OCI-M1 (cell line): ENCODE measurements around the gene ZNF575.

Experiments used
- DNase-seq: peaks from one replicate; lab custom pipeline; 2025; lab: John Stamatoyannopoulos, UW

The ZNF575 gene

DNA sequence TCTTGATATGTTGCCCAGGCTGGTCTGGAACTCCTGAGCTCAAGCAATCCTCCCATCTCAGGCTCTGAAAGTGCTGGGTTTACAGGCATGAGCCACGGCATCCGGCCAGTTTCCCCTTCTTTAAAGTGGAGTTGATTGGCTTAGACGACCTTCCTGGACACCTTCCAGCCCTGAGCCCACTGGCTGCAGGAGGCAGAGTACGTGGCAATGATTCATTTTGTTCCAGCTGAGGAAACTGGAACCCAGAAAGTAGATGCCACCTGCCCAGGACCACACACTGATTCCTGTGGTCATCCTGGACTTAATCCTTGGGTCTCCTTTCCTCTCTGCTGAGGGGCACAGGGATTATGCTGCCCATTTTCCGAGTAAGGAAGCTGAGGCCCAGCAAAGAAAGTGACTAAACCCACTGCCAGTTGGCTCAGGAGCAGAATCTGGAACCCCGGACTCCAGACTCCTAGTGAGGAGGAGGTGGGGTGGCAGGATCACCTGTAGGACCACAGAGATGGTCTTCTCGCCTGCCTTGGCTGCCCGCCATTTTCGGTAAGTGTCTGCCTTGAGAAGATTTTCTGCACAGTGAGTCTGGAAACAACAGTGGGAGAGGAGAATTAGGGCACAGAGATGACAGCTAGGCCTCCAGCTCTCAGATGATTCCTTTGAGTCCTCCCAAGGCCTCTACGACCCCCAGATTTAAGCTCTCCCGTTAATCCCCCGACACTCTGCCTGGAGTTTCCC is 41.6 kb downstream of the ZNF575 start:
- peak; percentile 47 for DNase-seq

DNA sequence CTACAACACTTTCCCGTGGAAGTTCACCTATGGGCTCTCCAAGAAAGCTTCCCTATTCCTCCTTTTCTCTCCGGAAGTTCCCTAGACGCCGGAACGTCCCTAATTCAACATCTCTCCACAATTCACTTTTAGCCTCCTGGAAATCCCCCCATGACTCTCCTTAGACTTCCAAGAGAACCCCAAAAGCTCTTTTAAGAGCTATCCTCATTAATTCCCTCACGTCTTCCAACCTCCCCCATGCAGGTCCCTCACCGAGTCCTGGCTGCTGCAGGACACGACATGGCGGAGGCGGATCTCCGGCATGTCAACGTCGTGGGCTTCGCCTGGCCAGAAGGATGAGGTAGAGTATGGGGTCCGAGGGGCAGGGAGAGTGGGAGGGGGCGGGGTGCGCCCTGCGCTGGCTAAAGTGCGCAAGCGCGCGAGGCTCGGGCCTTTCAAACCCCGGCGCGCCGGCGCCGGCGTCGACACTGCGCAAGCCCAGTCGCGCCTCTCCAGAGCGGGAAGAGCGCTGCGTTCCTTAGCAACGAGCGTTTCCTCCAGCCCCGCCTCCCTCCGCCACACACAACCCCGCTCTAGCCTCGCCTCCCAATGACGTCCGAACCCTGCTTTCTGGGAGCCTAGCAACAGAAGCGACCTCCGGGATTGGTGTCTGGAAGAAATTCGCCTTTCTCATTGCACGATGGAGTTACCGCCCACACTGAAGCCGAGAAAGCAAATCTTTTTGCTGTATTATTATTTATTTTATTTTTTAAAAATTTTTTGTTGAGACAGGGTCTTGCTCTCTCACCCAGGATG is 42.4 kb downstream of the ZNF575 start, which contains the start of the genes PINLYP and XRCC1:
Gene PINLYP (plus strand): TSS at position 646 of the 795 bp plus-strand sequence. CDS start 1,391 bp downstream, outside the sequence.
Gene XRCC1 (minus strand): TSS at position 372 of the 795 bp plus-strand sequence. CDS start 69 bp downstream, at position 303.
- peak; percentile 99 for DNase-seq

DNA sequence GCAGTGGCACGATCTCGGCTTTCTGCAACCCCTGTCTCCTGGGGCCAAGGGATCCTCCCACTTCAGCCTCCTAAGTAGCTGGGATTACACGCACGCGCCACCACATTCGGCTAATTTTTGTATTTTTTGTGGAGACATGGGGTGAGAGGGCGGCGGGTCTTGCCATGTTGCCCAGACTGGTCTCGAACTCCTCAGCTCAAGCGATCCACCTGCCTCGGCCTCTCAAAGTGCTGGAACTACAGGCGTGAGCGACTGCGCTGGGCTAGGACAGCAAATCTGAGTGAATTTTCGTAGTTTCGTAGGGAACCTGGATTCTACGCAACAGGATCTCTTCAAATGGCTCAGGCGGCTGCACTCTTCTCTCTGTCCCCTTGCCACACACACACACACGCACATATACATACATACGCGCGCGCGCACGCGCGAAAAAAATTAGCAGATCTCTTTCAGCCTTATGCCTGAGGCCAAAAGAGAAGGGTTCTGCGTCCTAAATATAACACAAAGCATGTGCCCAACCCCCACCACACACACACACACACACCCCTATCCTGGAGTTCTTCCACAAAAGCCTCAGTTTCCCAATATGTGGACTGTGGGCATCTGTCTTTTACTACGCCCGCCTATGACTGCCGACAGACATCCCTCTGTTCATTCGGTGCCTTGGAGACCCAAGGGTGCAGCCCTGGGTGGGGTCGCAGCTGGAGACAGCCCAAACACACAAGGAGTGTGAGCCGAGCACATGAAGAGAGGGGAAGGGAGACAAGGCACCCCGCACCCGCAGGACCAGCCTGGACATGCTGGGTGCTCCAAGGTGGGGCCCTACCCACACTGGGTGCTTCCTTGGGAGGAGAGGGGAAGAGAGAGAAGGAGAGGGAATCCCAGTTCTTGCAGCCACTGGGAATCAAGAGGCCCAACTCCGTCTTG is 43.2 kb downstream of the ZNF575 start:
- DNase-seq: no peak

DNA sequence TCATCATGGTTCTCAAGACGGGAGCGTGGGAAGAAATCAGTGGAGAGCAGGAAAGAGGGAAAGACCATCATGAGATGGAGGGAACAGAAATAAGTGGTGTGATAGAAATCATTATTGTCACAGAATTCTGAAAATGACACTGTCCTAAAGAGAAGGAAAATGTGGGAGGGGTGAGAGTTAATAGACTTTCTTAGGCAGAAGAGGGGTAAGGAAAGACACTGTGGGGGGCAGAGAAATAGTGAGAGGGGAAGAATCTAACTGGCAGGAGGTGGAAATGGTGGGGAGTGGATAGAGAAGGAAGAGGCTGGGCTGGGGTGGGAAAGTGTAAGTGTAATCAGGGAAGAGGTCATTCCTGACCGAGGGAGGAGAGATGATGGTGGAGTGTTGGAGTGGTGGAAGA is 45.8 kb downstream of the ZNF575 start:
- no peak for DNase-seq

DNA sequence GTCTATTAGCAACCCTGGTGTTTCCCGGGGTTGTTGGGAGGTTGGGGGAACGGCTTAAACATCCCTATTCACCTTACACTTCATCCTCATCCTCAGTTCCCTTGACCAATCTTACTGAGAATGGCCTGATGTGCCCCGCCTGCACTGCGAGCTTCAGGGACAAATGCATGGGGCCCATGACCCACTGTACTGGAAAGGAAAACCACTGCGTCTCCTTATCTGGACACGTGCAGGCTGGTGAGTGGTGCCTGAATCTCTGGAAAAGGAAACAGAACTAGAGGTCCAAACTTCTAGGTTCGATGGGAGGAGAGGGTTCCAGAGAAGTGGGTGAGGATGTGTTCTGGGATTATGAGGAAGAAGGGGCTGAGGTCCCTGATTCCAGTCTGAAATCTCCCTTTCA is 48.5 kb downstream of the ZNF575 start:
- DNase-seq: peak; percentile 60

DNA sequence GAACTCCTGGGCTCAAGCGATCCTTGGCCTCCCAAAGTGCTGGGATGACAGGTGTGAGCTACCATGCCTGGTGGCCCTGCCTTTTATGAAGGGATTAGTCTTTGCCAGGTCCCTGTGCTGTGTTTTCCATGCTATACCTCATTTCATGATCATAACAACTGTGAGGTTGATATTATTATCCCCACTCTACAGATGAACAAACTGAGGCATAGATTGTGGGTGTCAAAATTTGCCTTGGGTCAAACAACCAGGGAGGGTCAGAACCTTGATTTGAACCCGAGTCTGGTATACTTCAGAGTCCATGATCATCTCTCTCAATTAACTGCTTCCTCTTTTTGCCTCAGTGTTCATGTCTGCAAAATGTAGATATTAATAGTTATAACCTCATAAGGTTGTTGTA is 49.5 kb downstream of the ZNF575 start:
- peak; percentile 37 for DNase-seq

DNA sequence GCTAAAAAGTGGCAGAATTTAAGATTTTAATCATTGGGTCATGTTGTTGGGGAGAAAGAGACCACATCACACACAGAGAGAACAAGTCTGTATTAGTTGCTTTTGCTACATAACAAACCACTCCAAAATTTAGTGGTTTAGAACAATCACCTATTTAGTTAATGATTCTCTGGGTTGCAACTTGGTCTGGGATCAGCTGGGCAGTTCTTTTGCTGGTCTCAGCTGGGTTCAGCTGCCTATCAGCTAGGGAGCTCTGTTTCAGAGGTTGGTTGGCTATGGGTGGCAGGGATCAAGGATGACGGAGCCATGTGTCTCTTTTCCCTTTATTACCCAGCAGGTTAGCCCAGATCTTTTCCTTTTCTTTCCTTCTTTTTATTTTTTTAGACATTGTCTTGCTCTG is 51.5 kb downstream of the ZNF575 start:
- no peak for DNase-seq
